GM12801 (cell line): ENCODE measurements around the gene ETV3L.

Experiments used
- CTCF ChIP-seq: IDR thresholded peaks from one replicate; pipeline ENCODE4 v1.5.1; 2011; ENCODE audit warnings: control low read depth; ENCODE audit not compliant: insufficient read length; ENCODE audit errors: extremely low read depth

The ETV3L gene

GRCh38 chr1:157086299-157086698 is 13.3 kb downstream of the ETV3L start:
- no peak for TF ChIP-seq CTCF

- TF ChIP-seq CTCF, result no peak
Observed at GRCh38 chr1:157085421-157085820, 14.2 kb downstream of the ETV3L start.

GRCh38 chr1:157084720-157085119 is 14.9 kb downstream of the ETV3L start:
- TF ChIP-seq CTCF, result no peak

GRCh38 chr1:157081707-157082106 is 17.9 kb downstream of the ETV3L start:
- no peak for TF ChIP-seq CTCF

- TF ChIP-seq CTCF, result no peak
Observed at GRCh38 chr1:157080714-157081113, 18.9 kb downstream of the ETV3L start.

- TF ChIP-seq CTCF, result no peak
Observed at GRCh38 chr1:157077394-157077793, 22.2 kb downstream of the ETV3L start.

GRCh38 chr1:157073944-157074685 is 25.5 kb downstream of the ETV3L start:
- TF ChIP-seq CTCF, result no peak

GRCh38 chr1:157069601-157070000 is 30.0 kb downstream of the ETV3L start:
- TF ChIP-seq CTCF, result no peak
